Muscle of leg (tissue), 11 donors: Measurements from ENCODE around the gene LSP1. TPM values are rescaled to one million over a fixed set of nuclear protein-coding genes. Genes with fewer than 3 reads are reported as not detected.

Experiments used
- DNase-seq: peaks from one replicate; pipeline ENCODE4 v3.0.0; 2013
- H3K27ac ChIP-seq: one replicate; pipeline ENCODE4 v1.5.1; 2013; ENCODE audit warnings: mild to moderate bottlenecking, low read length, control low read depth
- H3K27me3 ChIP-seq: one replicate; pipeline ENCODE4 v1.6.1; 2013; ENCODE audit warnings: low read length; ENCODE audit not compliant: control insufficient read depth, insufficient read depth
- H3K36me3 ChIP-seq: one replicate; pipeline ENCODE4 v1.6.1; 2013; ENCODE audit warnings: low read length; ENCODE audit not compliant: control insufficient read depth, insufficient read depth
- H3K4me1 ChIP-seq: one replicate; pipeline ENCODE4 v1.6.1; 2013; ENCODE audit warnings: low read length; ENCODE audit not compliant: control insufficient read depth, insufficient read depth
- H3K4me3 ChIP-seq: one replicate; pipeline ENCODE4 v1.5.1; 2013; ENCODE audit warnings: low read length, control low read depth
- H3K9me3 ChIP-seq: replicated peaks from 2 replicates; pipeline ENCODE4 v1.6.1; 2013; ENCODE audit warnings: low read depth, low read length; ENCODE audit not compliant: control insufficient read depth
- WGBS: methylation state at CpG from one replicate; pipeline ENCODE4 v1.1.5; 2013; ENCODE audit warnings: missing lambda C conversion rate; ENCODE audit not compliant: insufficient coverage; 5-methylcytosine and 5-hydroxymethylcytosine counted together
- polyA plus RNA-seq, 8 donors: library from polyadenylated mRNA; unstranded; fragments of 120-200 nt; gene quantifications; one replicate each; pipeline versions ENCODE4 v1.2.1 to v1.2.3, GENCODE V29; 2013; ENCODE audit warnings: inconsistent platforms in 1 of 8, low replicate concordance in 1 of 8; ENCODE audit not compliant: insufficient read length in 8 of 8, insufficient read depth in 1 of 8
- total RNA-seq: library from RNA; stranded (reverse); fragments of 120-200 nt; gene quantifications from one replicate; pipeline ENCODE4 v1.2.4, GENCODE V29; 2013

The LSP1 gene
- total and polyA plus RNA-seq, 9 donors: 18.2 to 61.1 (median 42.1) TPM

DNA sequence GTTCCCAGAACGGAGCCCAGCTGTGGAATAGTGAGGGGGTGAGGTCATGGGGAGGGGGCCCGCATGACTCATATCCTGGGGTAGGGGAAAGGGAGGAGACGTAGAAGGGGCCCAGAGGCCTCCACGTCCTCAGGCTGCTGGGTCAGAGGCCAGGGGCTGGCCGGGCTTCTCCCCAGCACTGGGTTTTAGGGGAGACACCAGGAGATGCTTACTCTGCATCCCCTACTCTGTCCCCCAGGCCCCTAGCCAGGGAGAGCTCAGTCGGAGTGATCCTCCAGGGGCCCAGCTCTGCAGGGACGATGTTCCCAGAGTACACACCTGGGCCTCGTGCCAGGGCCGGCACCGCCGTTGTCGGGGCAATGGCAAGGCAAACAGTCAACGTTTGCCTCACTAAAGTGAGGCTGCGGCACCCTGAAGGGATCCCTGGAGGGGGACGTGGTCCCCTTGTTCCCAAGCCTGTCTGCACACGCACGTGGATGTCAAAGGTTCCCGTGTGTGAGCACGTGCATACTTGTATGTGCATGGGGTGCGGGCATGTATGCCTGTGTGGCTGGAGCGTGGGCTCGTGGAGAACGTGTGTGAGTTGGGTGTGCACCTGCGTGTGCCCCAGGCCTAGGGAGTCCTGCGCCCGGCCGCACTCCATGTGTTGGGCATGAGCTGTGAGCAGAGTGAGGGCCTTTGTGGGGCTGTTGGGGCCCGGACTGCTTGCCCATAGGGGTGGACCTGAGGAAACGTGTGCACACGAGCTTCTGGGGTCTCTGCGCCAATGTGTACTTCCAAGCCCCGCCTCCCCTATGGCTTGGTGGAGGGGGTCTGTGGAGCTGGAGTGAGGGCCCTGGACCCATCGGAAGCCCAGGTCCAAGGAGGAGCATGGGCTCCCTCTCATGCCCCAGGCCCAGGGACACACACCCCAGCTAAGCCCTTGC is 24.6 kb downstream of the LSP1 start:
- 25% methylated on average over 21 of the region's 33 CpGs for WGBS
- peak overlapping the region; percentile 98 for H3K27ac ChIP-seq
- no peaks in the 10 kb centered on the region for H3K27me3 ChIP-seq
- H3K4me1 ChIP-seq: peaks cover 93% of the 10 kb centered on the region
- H3K36me3 ChIP-seq: no peaks in the 10 kb centered on the region
- no peak overlapping the region for H3K4me3 ChIP-seq
- H3K9me3 ChIP-seq: no peaks in the 10 kb centered on the region
- DNase-seq: peak; percentile 92

DNA sequence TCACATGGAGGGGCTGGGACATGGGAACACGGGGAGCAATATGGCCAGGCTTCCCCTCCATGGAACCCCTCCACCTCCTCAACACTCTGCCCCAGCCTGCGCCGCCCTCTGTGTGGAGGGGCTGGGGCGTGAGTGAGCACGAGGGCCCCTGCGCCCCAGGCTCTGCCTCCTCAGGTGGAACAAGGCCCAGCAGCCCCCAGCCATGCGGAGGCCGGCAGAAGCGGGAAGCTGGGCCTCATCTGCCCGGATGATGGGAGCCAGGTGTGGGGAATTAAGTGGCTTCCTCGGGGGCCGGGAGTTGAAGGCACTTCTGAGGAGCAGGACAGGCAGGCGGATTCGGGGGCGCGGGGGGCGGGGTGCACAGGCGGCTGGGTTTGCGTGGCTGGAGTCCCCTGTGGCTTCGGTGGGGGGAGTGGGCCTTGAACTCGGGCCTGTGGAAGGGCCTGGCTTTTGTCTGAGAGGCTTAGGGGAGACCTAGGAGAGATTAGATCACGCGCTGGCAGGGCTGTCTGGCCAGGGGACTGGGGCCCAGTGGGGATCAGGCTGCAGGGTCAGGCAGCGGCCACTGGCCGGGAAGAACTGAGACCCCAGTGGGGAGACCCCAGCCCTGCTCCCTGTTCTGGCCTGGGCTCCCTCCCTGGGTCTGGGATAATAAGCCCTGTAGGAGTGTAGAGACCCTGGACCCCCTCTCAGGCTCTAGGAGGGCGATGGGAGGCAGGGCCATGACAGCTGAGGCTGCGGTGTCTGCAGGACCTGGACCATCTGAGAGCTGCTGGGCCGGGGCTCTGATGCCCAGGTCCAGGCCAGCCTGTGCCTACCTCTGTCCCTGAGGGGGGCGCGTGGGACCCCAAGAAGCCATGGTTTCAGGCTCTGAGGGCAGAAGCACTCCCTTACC is 25.5 kb downstream of the LSP1 start:
- peak; percentile 95 for DNase-seq
- Histone ChIP-seq H3K4me1 (peaks cover 93% of the 10 kb centered on the region), H3K27me3 (no peaks in the 10 kb centered on the region), H3K36me3 (peaks cover 4% of the 10 kb centered on the region), H3K27ac (peak overlapping the region; percentile 98), H3K9me3 (no peaks in the 10 kb centered on the region), H3K4me3 (no peak overlapping the region)
- WGBS: 38% methylated on average over 20 of the region's 30 CpGs

GRCh38 chr11:1879342-1879940 is 26.6 kb downstream of the LSP1 start:
- no peak for DNase-seq
- no peaks in the 10 kb centered on the region for H3K27me3 ChIP-seq
- 75% methylated on average over 4 of the region's 13 CpGs for WGBS
- H3K4me1 ChIP-seq: peaks cover 87% of the 10 kb centered on the region
- no peak overlapping the region for H3K4me3 ChIP-seq
- H3K36me3 ChIP-seq: peaks cover 14% of the 10 kb centered on the region
- no peaks in the 10 kb centered on the region for H3K9me3 ChIP-seq
- peak overlapping the region; percentile 98 for H3K27ac ChIP-seq

- peak; percentile 93 for DNase-seq
- no peaks in the 10 kb centered on the region for H3K27me3 ChIP-seq
- H3K36me3 ChIP-seq: peaks cover 21% of the 10 kb centered on the region
- H3K9me3 ChIP-seq: no peaks in the 10 kb centered on the region
- WGBS: 32% methylated on average over 31 of the region's 32 CpGs
- H3K27ac ChIP-seq: peak overlapping the region; percentile 98
- H3K4me1 ChIP-seq: peaks cover 80% of the 10 kb centered on the region
- no peak overlapping the region for H3K4me3 ChIP-seq
Observed at GRCh38 chr11:1879941-1880720, 27.2 kb downstream of the LSP1 start.

- Histone ChIP-seq H3K4me1 (peaks cover 72% of the 10 kb centered on the region), H3K27ac (peak overlapping the region; percentile 98), H3K9me3 (no peaks in the 10 kb centered on the region), H3K27me3 (no peaks in the 10 kb centered on the region), H3K36me3 (peaks cover 29% of the 10 kb centered on the region), H3K4me3 (no peak overlapping the region)
- DNase-seq: no peak
- WGBS: 35% methylated on average over 4 of the region's 9 CpGs
Observed at GRCh38 chr11:1880746-1881441, 28.0 kb downstream of the LSP1 start.

GRCh38 chr11:1881442-1882264 is 28.8 kb downstream of the LSP1 start:
- H3K9me3 ChIP-seq: no peaks in the 10 kb centered on the region
- peaks cover 36% of the 10 kb centered on the region for H3K36me3 ChIP-seq
- no peak overlapping the region for H3K4me3 ChIP-seq
- peaks cover 65% of the 10 kb centered on the region for H3K4me1 ChIP-seq
- DNase-seq: peak; percentile 97
- no peaks in the 10 kb centered on the region for H3K27me3 ChIP-seq
- H3K27ac ChIP-seq: peak overlapping the region; percentile 98
- 30% methylated on average over 31 of the region's 43 CpGs for WGBS

GRCh38 chr11:1882265-1883238 is 29.7 kb downstream of the LSP1 start:
- Histone ChIP-seq H3K9me3 (no peaks in the 10 kb centered on the region), H3K27me3 (no peaks in the 10 kb centered on the region), H3K4me1 (peaks cover 57% of the 10 kb centered on the region), H3K4me3 (no peak overlapping the region), H3K36me3 (peaks cover 41% of the 10 kb centered on the region), H3K27ac (peak overlapping the region; percentile 98)
- 15% methylated on average over 21 of the region's 23 CpGs for WGBS
- peak; percentile 97 for DNase-seq
